HG03565 (cell line): Measurements from ENCODE around the gene RAET1G.
"Not testable (repeated sequence)": the region's sequence is repeated elsewhere in the genome, so short reads cannot be mapped to it uniquely, and the experiment has no call there.

Experiments used
- ATAC-seq: cut with Tn5 transposase; IDR thresholded peaks from one replicate; pipeline ENCODE4 v1.9.1; 2021; ENCODE audit warnings: mild to moderate bottlenecking, moderate library complexity; ENCODE audit not compliant: unreplicated experiment

Gene RAET1G

GRCh38 chr6:149935246-149935645, 12.3 kb upstream of the RAET1G start:
- ATAC-seq, result no peak

- ATAC-seq, result no peak
These were observed 11.6 kb upstream of the RAET1G start for GRCh38 chr6:149934249-149935156.

GRCh38 chr6:149933461-149933860, 10.5 kb upstream of the RAET1G start:
- no peak for ATAC-seq

GRCh38 chr6:149933036-149933435, 10.1 kb upstream of the RAET1G start:
- ATAC-seq, result no peak

GRCh38 chr6:149931501-149931900, 8.6 kb upstream of the RAET1G start:
- no peak for ATAC-seq

- no peak for ATAC-seq
These were observed 6.5 kb upstream of the RAET1G start for GRCh38 chr6:149929422-149929821.

GRCh38 chr6:149927025-149927424, 4.1 kb upstream of the RAET1G start:
- not testable (repeated sequence) for ATAC-seq

GRCh38 chr6:149925974-149926777, 3.3 kb upstream of the RAET1G start:
- no peak for ATAC-seq

- ATAC-seq, result no peak
These were observed 2.5 kb upstream of the RAET1G start for GRCh38 chr6:149925253-149925973.

GRCh38 chr6:149924933-149925252, 2.0 kb upstream of the RAET1G start:
- no peak for ATAC-seq

- no peak for ATAC-seq
These were observed 1.4 kb upstream of the RAET1G start for GRCh38 chr6:149924206-149924932.

- no peak for ATAC-seq
These were observed 536 bp upstream of the RAET1G start for GRCh38 chr6:149923327-149923986.

GRCh38 chr6:149922091-149922490, 830 bp downstream of the RAET1G start:
- ATAC-seq, result not testable (repeated sequence)

- ATAC-seq, result no peak
These were observed 1.6 kb downstream of the RAET1G start for GRCh38 chr6:149921361-149921760.

GRCh38 chr6:149919834-149920225, 3.1 kb downstream of the RAET1G start:
- ATAC-seq, result no peak

GRCh38 chr6:149919126-149919833, 3.6 kb downstream of the RAET1G start:
- ATAC-seq, result not testable (repeated sequence)

- no peak for ATAC-seq
These were observed 4.6 kb downstream of the RAET1G start for GRCh38 chr6:149918151-149918905.

- no peak for ATAC-seq
These were observed 5.2 kb downstream of the RAET1G start for GRCh38 chr6:149917679-149918078.
